HG02840 (cell line): ENCODE results near the gene OSBPL6.
"Not testable (repeated sequence)": the region's sequence is repeated elsewhere in the genome, so short reads cannot be mapped to it uniquely, and the experiment has no call there.

Experiments
- ATAC-seq: cut with Tn5 transposase; IDR thresholded peaks from one replicate; pipeline ENCODE4 v1.9.1; 2021; ENCODE audit warnings: mild to moderate bottlenecking, moderate library complexity, moderate number of reproducible peaks; ENCODE audit not compliant: unreplicated experiment, low FRiP score

OSBPL6 gene

DNA sequence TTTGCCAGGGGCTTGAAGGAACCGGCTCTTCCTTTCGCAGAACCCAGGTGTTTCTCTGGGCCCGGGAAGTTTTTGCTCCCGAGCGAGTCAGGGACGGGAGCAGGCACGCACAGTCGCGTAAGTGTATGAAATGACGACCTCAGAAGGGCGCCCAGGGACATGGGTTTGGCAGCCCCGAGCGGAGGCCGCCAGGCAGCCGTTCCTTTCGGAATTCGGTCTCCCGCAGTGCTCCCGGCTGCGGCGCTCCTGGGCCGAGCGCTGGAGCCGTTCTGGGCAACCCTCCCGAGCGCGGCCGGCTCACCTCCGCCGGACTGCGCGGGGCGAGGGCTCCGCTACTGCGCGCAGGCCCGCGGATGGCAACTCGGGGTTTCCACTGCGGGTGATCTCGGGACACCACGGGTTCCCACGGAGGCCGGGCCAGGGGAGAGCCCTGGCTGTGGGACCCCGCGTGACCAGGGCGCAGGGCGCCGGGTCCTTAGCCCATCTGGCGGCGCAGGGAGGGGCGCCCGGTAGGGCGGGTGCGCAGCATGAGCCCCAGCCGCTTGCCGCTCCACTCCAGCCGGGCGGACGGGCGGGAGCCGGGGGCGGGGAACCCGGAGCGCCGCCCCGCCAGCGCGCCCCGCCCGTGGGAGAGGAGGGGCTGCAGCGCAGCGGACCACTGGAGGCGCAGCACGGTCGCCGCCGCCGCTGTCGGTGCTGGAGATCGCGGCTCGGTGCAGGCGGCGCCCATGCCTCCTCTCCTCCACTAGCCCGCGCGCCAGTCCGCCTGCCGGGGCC is at the start of gene OSBPL6:
TSS of gene OSBPL6 (plus strand) at position 690 of the 777 bp plus-strand sequence. CDS start 111,673 bp downstream, outside the sequence.
- ATAC-seq: peak; percentile 88

DNA sequence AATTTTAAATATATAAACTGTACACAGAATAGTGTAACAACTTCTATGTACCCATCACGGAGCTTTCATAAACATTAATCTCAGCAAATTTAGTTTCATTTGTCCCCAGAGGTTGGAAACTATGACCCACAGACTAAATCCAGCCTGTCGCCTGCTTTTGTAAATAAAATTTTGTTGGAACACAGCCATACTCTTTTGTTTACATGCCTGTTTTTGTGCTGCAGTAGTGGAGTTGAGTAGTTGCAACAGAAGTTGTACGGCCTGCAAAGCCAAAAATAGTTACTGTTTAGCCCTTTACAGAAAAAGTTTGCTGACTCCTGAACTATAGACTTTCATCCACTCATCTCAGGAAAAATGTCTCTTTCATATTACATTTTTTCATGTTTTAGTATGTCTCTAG is 42.3 kb upstream of the OSBPL6 start:
- ATAC-seq: no peak

DNA sequence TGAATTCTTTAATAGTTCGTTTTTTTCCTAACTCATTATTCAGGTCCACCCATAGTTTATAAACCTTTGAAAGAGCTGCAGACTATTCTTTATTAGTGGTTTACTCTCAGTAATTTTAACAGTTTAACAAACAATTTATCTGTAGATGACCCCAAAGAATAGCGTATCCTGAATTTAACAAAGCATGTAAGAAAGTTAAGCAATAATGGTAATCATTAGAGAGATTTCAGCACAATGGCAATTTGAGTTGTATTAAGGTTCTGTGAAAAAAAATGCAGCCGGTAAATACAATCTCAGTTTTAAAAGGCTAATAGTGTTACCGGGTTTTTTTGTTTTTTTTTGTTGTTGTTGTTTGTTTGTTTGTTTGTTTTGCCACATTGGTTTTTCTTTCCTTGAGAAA is 41.8 kb upstream of the OSBPL6 start:
- no peak for ATAC-seq

DNA sequence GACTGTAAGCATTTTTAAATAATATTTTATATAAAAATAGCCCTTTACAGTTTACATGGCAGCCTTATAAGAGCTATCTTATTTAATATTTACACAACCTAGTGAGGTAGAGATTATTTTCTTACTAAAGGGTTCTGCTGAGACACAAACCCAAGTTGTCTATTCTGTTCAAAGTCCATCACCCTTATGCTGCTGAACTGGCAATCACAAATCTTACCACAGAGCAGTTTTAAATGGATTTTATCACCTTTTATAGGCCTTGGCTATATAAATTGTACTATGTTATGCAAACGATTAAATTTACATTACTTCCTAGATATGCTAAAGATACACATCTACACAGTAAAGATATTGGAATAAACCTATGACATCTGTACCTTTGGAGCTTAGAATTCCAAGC is 41.3 kb upstream of the OSBPL6 start:
- no peak for ATAC-seq

DNA sequence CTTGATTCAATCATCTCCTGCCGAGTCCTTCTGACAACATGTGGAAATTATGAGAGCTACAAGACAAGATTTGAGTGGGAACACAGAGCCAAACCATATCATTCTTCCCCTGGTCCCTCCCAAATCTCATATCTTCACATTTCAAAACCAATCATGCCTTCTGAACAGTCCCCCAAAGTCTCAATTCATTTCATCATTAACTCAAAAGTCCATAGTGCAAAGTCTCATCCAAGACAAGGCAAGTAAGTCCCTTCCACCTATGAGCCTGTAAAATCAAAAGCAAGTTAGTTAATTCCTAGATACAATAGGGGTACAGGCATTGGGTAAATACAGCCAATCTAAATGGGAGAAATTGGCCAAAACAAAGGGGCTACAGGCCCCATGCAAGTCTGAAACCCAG is 40.4 kb upstream of the OSBPL6 start:
- not testable (repeated sequence) for ATAC-seq

DNA sequence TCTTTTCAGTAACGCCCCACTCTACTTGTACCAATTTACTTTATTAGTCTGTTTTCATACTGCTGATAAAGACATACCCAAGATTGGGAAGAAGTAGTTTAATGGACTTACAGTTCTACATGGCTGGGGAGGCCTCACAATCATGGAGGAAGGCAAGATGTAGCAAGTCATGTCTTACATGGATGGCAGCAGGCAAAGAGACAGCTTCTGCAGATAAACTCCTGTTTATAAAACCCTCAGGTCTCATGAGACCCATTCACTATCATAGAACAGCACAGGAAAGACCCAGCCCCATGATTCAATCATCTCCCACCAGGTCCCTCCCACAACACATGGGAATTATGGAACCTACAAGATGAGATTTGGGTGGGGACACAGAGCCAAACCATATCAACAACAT is 38.8 kb upstream of the OSBPL6 start:
- ATAC-seq: no peak

DNA sequence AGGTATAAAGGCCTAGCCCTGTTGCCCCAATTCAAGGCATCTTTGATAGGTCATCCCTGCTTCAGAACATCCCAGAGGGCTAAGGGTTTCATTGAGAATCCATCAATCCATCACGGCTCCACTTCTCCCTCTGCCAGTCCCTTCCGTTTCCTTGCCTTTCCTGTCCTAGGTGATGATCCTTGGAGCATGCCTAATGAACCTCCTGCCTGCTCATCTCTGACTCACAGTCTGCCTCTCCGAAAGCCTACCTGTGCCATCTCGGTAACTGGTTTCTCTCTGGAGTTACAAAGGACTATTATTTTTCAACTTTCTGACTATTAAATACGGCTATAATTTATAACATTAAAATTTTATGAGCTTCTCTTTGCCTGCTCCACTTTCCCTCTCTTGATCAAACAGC is 36.7 kb upstream of the OSBPL6 start:
- no peak for ATAC-seq

DNA sequence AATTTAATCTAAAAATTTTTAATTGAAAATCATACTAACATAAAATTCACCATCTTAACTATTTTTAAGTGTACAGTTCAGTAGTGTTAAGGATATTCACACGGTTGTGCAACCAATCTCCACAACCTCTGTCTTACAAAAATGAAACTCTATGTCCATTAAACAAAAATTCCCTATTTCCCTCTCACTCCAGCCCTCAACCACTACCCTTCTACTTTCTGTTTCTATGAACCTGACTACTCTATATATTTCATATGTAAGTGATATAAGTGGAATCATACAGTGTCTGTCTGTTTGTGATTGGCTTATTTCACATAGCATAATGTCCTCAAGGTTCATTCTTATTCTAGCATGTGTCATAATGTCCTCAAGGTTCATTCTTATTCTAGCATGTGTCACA is 34.3 kb upstream of the OSBPL6 start:
- ATAC-seq: no peak

DNA sequence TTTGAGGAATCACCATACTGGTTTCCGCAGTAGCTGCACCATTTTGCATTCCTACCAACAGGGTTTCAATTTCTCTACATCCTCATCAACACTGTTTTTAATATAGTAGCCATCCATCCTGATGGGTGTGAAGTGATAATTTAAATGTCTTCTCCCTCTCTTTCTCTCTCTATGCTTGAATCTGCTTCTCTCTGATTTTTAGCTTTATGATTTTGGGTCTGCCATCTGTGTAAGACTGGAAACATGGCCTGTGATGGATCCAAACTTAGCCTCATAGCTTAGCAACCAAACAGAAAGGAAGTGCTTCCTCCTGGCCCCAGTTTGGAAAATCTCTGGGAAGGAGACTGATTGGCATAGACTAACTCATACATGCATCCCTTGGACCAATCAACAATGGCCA is 33.7 kb upstream of the OSBPL6 start:
- no peak for ATAC-seq

DNA sequence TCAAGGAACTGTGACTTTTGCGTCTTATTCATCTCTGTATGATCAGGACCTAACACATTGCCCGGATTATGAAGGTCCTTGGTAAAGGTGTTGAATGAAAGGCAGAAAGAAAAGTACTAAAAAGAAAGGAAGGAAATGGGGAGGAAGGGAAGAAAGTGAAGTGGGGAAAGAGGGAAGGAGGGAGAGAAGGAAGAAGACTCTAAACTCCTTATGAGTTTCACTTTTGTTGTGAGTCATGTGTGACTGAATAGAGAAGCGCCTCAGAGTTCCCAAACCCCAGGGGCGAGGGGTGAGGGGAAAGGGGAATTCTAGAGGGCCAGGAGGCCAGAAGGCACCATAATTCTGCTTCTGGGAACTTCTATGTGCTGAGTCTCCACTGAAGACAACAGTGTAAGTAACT is 30.9 kb upstream of the OSBPL6 start:
- ATAC-seq: no peak

DNA sequence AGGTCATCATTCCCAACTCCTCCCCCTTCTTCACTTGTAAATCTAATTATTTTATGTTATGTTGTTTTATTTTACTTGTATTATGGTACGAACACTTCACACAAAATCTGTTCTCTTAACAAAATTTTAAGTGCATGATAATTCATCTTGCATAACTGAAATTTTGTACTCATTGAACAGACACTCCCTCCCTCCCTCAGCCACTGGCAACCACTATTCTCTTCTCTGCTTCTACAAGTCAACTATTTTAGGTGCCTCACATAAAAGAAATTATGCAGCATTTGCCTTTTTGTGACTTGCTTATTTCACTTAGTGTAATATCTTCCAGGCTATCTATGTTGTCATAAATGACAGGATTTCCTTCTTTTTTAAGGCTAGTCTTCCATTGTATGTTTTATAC is 30.4 kb upstream of the OSBPL6 start:
- no peak for ATAC-seq

DNA sequence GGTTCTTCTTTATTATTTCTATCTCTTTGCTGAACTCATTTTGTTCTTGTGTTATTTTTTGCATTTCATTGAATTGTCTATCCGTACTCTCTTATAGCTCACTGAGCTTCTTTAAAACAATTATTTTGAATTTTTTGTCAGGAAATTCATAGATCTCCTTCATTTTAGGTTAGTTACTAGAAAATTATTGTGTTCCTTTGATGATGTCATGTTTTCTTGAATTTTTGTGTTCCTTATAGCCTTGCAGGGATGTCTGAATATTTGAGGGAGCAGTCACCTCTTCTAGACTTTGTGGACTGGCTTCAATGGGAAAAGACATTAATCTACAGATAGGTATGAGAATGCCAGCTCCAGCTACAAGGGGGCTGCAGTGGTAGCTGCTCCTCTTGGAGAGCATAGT is 20.7 kb upstream of the OSBPL6 start:
- ATAC-seq: no peak

DNA sequence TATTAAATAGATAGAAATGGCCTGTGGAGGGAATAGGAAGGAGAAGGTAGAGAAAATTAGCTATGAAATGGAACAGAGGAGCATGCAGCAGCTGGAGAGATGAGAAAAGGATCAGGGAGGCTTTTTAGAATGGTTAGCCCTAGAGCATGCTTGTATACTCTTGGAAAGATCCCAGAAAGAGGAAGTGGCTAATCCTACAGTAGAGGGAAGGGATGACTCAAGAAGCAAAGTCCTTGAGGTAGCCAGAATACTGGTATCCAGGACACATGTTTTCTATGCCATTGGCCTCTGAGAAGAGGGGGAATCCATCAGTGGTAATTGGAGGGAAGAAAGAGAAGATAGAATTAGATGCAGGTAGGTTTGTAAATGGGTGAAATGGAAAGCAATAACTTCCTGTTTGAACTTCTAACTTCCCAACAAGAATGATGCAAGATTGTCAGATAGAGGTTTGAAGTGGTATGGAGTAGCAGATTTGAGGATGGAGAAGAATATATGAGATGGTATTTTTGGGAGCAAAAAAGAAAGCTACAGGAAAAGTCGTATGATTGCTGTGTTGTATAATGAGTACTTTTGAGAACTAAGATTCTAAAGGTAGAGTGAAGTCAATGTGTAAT is 17.1 kb upstream of the OSBPL6 start:
- ATAC-seq: no peak

DNA sequence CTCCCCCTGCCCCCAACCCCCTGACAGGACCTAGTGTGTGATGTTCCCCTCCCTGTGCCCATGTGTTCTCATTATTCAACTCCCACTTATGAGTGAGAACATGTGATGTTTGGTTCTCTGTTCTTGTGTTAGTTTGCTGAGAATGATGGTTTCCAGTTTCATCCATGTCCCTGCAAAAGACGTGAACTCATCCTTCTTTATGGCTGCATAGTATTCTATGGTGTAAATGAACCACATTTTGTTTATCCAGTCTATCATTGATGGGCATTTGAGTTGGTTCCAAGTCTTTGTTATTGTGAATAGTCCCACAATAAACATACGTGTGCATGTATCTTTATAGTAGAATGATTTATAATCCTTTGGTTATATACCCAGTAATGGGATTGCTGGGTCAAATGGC is 13.7 kb upstream of the OSBPL6 start:
- ATAC-seq: not testable (repeated sequence)

DNA sequence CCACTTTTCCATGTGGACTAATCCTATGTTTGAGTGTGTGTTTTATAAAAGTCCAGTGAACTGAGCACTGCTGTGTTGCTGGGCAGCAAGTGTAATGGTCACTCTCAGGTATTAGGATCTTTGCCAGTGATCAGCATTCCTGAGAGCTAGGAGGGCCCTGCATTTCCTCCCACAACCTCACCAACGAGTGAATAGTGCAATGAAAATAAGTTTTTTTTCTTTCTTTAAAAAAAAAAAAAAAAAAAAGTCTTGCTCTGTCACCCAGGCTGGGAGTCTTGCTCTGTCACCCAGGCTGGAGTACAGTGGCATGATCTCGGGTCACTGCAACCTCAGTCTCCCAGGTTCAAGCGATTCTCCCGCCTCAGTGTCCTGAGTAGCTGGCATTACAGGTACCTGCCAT is 6.5 kb upstream of the OSBPL6 start:
- no peak for ATAC-seq

DNA sequence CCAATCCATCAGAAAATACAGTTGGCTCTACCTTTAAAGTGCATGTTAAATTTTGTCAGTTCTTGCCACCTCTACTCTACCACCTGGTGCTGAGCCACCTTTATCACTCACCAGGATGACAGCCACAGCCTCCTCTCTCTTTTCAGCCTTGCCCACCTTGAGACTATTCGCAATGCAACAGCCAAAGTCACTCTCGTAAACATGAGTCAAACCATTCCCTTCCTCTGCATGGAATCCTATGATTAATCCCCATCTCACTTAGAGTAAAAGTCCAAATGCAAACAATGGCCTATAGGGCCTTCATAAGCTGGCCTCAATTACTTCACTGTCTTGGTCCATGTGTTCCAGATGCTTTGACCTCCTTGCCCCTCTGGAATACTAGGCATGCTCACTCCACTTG is 5.8 kb upstream of the OSBPL6 start:
- ATAC-seq: no peak

DNA sequence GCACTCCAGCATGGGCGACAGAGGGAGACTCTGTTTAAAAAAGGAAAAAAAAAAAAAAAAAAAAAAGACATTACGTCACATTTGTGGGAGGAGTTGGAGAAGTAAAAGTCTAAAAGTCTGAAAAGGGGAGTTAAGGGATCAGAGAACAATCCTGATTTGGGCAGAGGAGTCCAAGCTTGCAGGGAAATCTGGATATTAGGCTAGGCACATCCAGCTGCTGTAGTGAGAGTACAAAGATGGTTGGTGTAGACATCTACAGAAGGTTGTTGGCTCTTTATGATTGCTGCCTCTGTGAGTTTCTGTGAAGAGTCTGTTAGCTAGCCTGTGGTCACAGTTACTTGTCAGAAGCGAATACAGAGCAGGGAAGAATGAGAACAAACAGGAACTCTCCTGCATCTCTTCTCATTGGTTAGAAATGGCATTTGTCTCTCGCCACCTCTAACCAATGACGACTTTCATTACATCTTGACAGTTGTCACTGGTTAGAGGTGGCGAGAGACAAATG is 3.3 kb upstream of the OSBPL6 start:
- ATAC-seq: no peak

DNA sequence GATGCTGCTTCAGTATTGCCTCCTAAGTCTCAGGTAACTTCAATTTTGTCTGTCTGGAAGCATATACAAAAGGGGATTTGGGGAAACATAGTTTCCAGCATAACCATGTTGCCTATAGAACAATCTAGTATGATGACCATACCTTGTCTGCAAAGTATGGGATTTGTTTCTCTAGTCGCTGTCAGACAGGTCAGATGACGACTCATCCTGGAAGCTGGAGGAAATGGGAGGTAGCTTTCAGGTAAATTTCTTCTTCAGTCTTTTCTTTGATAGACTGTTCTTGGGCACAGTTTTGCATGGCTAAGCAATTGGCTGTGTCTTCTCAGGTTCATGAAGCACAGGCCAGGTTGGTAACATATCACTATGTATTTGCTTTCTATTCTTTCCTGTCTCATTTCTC is 2.8 kb upstream of the OSBPL6 start:
- no peak for ATAC-seq

DNA sequence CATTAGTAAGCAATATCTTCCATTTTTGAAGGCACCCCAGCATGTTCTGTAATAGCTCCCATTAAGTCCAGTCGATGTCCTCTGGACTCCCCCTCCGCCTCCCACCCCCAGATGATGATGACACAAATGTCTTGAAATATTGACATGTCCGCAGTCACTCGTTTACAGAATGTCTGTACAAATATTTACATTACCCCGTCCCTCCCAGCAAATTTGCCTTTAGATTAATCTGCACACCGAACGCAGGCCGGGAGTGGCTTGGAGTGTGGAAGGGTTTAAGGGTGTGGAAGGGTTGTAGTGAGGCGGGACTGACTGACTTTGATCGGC is 853 bp upstream of the OSBPL6 start:
- no peak for ATAC-seq

DNA sequence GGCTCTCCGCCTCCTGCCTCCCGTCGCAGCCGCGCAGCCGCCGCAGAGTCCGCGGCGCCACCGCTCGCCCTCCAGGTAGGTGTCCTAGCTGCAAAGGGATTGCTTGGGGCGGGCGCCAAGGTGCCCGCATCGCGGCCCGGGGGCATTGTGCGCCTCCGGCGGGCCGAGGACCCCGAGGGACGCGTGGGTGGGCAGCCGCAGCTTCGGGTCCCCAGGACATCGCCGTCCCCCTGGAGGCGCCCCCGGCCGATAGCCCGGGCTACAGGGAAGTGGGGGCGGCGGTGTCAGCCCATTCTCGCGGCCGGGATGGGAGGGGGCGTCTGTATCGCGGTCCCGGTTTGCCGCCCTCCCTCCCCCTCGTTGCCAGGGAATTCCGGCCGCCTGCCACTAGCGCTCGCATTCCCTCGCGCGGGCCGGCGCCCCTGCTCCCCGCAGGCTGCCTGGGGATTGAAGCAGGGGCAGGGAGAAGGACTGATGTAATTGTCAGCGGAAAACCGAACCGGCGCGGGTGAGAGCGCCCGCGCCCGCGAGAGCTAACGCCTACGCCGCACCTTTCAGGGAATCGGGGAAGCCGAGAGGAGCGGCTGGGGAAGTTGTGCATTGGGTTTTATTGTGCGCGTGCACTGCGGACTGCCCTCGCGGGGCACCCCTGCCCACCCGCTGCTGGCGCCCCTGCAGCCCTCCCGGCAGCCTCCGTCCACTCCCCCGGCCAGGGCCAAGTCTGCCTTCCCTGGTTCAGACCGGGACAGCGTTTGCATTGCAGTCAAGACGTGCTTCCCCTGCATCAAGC is 483 bp downstream of the OSBPL6 start:
- ATAC-seq: no peak

DNA sequence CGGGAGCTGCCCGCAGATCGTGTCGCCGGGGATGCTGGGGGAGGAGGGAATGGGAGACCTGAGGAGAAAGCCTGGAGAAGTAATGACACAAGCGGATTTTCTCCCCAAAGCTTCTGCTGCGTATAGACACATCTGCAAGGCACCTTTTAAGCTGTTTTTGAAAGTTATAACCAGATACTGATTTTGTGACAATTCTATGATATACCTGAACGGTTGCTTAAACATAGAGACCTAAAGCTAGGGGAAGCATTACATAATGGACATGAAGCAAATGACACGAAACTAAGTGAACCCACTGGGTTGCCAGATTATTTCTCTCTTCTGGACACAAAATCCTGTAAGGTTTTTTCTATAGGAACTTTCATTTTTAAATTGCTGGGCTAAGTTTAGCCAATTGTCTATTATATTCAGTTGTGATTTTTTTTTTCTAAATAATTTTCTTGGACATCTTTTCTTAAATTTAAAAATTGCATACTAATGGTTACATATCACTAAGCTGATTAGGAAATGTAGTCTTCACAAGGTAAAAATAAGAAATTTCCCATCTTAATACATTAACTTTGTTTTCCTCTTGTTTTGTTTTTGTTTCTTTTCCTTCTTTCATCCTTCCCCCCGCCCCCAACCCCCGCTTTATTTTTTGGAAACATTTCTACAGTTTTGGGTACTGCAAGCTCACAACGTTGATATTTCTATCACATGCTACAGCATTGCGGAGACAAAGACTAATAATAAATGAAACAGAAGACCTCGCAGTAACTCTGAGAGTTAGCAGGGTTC is 1.3 kb downstream of the OSBPL6 start:
- no peak for ATAC-seq
